Skin of body (tissue), 2 donors: Measurements from ENCODE around the gene NF2. TPM values are rescaled to one million over a fixed set of nuclear protein-coding genes. Genes with fewer than 3 reads are reported as not detected.
"Not testable (repeated sequence)": the region's sequence is repeated elsewhere in the genome, so short reads cannot be mapped to it uniquely, and the experiment has no call there.

Experiments
- DNase-seq: peaks from one replicate; lab custom pipeline; 2025; lab: John Stamatoyannopoulos, UW
- total RNA-seq: library from RNA; depleted of rRNA; stranded (reverse); fragments of >200 nt; gene quantifications from one replicate; pipeline ENCODE4 v1.2.3, GENCODE V29; 2014

Gene NF2
- total RNA-seq, 1 donor from 2014 or later: 20.3 TPM

DNA sequence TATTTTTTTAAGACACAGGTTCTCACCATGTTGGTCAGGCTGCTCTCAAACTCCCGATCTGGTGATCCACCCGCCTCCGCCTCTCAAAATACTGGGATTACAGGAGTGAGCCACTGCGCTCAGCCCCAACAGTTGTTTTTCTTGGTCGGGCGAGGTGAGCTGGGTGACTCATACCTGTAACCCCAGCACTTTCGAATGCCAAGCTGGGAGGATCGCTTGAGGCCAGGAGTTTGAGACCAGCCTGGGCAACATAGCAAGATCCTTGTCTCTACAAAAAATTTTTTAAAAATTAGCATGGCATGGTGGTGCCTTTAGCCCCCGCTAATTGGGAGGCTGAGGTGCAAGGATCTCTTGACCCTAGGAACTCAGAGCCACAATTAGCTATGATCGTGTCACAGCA is 7.0 kb upstream of the NF2 start:
- no peak for DNase-seq

DNA sequence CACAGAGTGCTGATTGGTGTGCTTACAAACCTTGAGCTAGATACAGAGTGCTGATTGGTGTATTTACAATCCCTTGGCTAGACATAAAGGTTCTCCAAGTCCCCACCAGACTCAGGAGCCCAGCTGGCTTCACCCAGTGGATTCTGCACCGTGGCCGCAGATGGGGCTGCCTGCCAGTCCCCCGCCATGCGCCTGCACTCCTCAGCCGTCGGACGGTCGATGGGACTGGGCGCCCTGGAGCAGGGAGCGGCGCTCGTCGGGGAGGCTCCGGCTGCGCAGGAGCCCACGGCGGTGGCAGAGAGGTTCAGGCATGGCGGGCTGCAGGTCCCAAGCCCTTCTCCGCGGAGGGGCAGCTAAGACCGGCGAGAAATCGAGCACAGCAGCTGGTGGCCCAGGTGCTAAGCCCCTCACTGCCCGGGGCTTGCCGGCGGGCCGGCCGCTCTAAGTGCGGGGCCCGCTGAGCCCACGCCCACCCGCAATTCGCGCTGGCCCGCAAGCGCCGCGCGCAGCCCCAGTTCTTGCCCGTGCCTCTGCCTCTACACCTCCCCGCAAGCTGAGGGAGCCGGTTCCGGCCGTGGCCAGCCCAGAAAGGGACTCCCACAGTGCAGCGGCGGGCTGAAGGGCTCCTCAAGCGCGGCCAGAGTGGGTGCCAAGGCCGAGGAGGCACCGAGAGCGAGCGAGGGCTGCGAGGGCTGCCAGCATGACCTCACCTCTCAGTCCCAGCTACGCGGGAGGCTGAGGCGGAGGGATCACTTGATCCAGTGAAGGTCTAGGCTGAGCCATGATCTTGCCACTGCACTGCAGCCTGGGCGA is 5.4 kb upstream of the NF2 start:
- not testable (repeated sequence) for DNase-seq

GRCh38 chr22:29598684-29599020 is 4.8 kb upstream of the NF2 start:
- no peak for DNase-seq

DNA sequence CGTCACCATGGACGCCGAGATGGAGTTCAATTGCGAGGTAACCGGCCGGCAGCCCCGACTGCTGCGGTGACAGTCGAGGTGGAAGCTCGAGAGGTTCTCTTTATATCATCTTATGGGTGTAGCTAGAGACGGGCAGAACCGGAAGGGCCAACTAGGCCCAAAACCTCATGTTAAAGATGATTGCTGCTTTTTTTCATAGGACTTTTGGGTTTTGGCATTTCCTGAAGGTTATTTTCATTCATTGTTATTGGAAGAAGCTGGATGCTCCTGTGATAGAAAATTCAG is 585 bp downstream of the NF2 start:
- DNase-seq: no peak

DNA sequence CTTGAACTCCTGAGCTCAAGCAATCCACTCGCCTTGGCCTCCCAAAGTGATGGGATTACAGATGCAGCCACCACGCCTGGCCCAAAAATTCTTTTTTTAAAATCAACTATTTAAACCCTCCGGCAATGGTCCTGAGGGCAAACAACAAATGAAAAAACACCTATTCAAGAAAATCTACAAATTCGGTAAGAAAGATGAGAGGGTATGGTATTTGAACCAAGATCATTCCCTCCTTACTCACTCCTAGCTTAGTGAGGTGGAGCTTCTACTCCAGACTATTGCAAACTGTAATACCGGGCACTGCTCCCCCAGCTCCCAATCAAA is 2.1 kb downstream of the NF2 start:
- DNase-seq: no peak

- no peak for DNase-seq
These were observed 2.9 kb downstream of the NF2 start for GRCh38 chr22:29606320-29606719.

GRCh38 chr22:29607426-29607825 is 4.0 kb downstream of the NF2 start:
- DNase-seq: no peak

GRCh38 chr22:29609139-29609538 is 5.7 kb downstream of the NF2 start:
- DNase-seq: no peak

DNA sequence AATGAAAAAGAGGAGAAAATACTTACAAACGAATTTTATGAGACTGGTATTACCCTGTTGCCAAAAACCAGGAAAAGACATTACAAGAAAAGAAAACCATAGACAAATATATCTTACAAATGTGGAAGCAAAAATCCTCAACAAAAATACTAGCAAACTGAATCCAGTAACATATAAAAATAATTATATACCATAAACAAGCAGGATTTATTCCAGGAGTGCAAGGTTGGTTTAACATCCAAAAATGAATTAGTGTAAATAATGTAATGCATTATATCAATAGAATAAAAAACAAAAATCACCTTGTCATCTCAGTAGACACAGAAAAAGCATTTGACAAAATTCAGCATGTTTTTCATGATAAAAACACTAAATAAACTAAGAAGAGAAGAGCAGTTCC is 7.3 kb downstream of the NF2 start:
- DNase-seq: no peak

GRCh38 chr22:29615705-29616327 is 12.4 kb downstream of the NF2 start:
- DNase-seq: no peak

DNA sequence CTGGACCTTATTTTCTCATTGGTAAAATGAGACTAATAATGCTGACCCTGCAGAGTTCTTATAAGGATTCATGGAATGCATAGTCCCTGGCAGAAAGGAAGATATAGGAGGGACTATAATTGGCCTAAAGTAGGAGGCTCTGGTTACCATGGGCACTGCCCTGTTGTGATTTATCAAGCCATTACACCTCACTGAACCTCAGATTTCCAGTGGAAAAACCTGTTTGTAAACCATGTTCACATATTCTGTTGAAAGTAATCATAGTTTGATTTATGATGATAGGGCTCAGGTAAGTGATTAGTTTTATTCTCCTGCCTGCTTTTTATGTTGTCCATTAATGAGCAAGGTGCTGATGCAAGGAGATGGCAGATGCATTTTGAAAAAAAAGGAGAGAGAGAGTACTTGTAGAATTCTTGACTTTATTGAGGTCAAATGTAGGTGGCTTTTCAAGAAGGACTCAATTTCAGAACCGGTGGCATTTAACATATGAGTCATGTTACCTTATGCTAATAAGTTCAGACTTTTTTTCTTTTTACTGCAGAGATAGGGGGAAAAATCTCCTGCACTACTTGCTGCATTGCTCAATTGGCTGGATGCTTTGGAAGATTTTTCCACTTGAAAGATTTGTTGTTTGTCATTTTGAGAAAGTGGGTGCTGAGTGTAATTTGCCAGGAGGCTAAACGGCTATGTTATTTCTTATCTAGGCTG is 14.6 kb downstream of the NF2 start:
- DNase-seq: peak; percentile 43

- peak; percentile 66 for DNase-seq
These were observed 18.5 kb downstream of the NF2 start for GRCh38 chr22:29621761-29622526.

GRCh38 chr22:29623059-29623458 is 19.6 kb downstream of the NF2 start:
- no peak for DNase-seq

DNA sequence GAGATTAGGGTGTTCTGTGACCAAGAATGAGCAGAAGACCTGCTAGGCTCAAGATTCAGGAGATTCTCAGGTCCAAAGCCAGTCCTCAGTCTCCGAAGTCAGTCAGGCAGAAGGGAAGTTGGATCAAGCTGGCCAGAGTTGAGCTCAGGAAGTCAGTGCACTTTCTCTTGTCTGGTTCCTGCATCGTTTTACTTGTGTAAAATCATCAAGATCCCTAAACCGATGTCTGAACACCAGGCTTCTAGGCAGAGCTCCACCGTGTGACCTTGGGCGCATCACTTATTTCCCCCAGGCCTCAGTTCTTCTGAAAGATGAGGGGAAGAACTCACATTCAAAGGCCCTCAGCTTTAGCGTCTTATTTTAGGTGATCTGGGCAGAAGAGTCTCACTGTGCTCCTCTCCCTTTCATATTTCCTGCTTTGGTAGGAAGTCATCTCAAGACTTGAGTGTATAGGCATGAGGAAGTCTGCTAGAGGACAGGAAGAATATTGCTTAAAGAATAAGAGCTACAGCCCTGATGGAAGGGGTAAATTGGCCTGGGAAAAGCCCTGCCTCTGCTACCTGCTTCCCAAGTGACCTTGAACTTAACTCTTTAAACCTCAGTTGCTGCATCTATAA is 20.2 kb downstream of the NF2 start:
- DNase-seq: no peak

- DNase-seq: peak; percentile 53
These were observed 21.8 kb downstream of the NF2 start for GRCh38 chr22:29625090-29625825.

- no peak for DNase-seq
These were observed 23.2 kb downstream of the NF2 start for GRCh38 chr22:29626497-29627195.

- no peak for DNase-seq
These were observed 23.7 kb downstream of the NF2 start for GRCh38 chr22:29627196-29627535.

DNA sequence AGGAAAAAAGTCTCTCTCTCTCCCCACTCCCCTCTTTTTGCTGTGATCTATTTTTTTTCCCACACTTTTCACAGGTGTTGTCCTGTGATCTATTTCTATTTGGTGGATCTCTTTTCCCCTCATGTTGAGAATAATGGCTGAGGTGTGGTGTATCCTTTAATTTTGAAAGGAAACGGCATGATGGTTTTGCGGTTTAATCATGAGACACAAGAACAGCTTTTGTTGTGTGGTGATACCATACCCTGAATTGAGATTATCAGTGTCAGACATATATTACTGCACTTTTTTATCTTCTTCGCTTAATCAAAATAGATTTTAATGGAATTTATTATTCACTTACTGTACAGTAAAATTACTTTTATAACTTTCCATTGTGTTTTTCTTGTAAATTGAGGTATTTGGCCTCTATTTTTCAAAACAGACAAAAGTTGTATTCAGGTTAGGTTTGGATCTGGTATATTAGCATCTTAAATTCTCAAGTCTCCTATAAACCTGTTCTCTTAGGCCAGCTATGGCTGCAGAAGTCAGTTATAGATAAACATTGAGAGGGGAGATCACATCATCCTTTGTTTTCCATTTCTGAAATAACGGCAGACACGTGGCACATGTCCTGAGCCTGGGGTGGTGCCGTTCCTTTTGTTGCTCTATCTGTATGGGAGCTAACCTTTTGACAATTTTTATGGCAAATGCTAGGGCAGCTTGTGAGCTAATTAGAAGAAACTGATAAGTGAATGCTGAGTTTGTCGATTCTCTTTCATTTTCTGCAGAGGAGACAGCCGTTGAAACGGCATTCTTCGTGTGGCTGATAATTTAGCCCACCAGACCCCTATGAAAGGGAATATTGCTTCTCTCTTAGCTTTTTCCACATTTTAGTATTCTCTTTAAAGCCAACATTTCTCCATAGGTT is 25.8 kb downstream of the NF2 start:
- no peak for DNase-seq

- DNase-seq: no peak
These were observed 26.6 kb downstream of the NF2 start for GRCh38 chr22:29629903-29630516.
